ENCODE data around the gene POLR2E. TPM values are rescaled to one million over a fixed set of nuclear protein-coding genes. Genes with fewer than 3 reads are reported as not detected.

Gene POLR2E
- total and polyA plus RNA-seq, 9 of the 15 experiments (the other 6 are each of a cell fraction or from before 2014, with no cell fraction given) = 3.4 to 413 (median 244) TPM

GRCh38 chr19:1112268-1113029, 17.3 kb upstream of the POLR2E start (continued):
- no peak for TF ChIP-seq TFE3 (CRISPR knock-in tag; IDR thresholded peaks at IDR 0.05)
- TF ChIP-seq ZC3H11A (IDR thresholded peaks at IDR 0.05; ENCODE audit: low read depth, low read length) = no peak
- TF ChIP-seq ZNF511 (CRISPR knock-in tag; IDR thresholded peaks at IDR 0.05) = no peak
- no peak for TF ChIP-seq NFXL1 (CRISPR knock-in tag; IDR thresholded peaks at IDR 0.05)
- no peak for TF ChIP-seq ZFP1 (CRISPR knock-in tag; IDR thresholded peaks at IDR 0.05)
- TF ChIP-seq HBP1 (CRISPR knock-in tag; IDR thresholded peaks at IDR 0.05) = no peak
- TF ChIP-seq ZNF512 (tag; IDR thresholded peaks at IDR 0.05) = no peak
- no peak for TF ChIP-seq SMARCA5 (IDR thresholded peaks at IDR 0.05)
- TF ChIP-seq ZFX (CRISPR knock-in tag; IDR thresholded peaks at IDR 0.05) = peak; percentile 73
- no peak for TF ChIP-seq DLX4 (CRISPR knock-in tag; IDR thresholded peaks at IDR 0.05)
- TF ChIP-seq MBD1 (CRISPR knock-in tag; IDR thresholded peaks at IDR 0.05) = peak; percentile 58; the same call in 1 of the 2 replicates
- TF ChIP-seq ZNF12 (CRISPR knock-in tag; IDR thresholded peaks at IDR 0.05) = no peak
- peak; percentile 65; the same call in 1 of the 2 replicates for TF ChIP-seq NR2F6 (CRISPR knock-in tag; IDR thresholded peaks at IDR 0.05)
- TF ChIP-seq SMAD2 (IDR thresholded peaks at IDR 0.05; ENCODE audit: low read depth, low read length) = no peak
- no peak for TF ChIP-seq HMBOX1 (IDR thresholded peaks at IDR 0.05)
- no peak for TF ChIP-seq ZNF589 (CRISPR knock-in tag; IDR thresholded peaks at IDR 0.05; ENCODE audit: low read depth)
- no peak for TF ChIP-seq SAP30 (IDR thresholded peaks at IDR 0.05; ENCODE audit: borderline replicate concordance, insufficient read depth, low read depth, low read length, poor library complexity, severe bottlenecking)

Data from K562 (cell line).